H9 (cell line): Measurements from ENCODE around the gene TRIO. TPM values are rescaled to one million over a fixed set of nuclear protein-coding genes. Genes with fewer than 3 reads are reported as not detected.

Experiments
- DNase-seq: peaks from one replicate; pipeline ENCODE4 v3.0.0-alpha.2; 2017
- H2AFZ ChIP-seq: one replicate; pipeline ENCODE4 v1.6.1; 2013; ENCODE audit warnings: mild to moderate bottlenecking, low read length, control low read depth, moderate library complexity
- H2AK5ac ChIP-seq: 2 replicates; pipeline ENCODE4 v1.6.1; 2013; ENCODE audit warnings: low read length, control low read depth, mixed read lengths; ENCODE audit not compliant: insufficient read length
- H2BK120ac ChIP-seq: one replicate; pipeline ENCODE4 v1.6.1; 2013; ENCODE audit warnings: low read depth, mild to moderate bottlenecking, low read length, control low read depth, inconsistent platforms; ENCODE audit not compliant: poor library complexity, severe bottlenecking
- H2BK12ac ChIP-seq: 2 replicates; pipeline ENCODE4 v1.6.1; 2013; ENCODE audit warnings: low read length, control low read depth, mixed read lengths, low read depth; ENCODE audit not compliant: insufficient read length
- H2BK15ac ChIP-seq: 2 replicates; pipeline ENCODE4 v1.6.1; 2013; ENCODE audit warnings: low read depth, low read length, control low read depth
- H2BK20ac ChIP-seq: one replicate; pipeline ENCODE4 v1.6.1; 2013; ENCODE audit warnings: low read depth, mild to moderate bottlenecking, low read length, control low read depth, inconsistent platforms; ENCODE audit not compliant: poor library complexity, severe bottlenecking
- H2BK5ac ChIP-seq: 2 replicates; pipeline ENCODE4 v1.6.1; 2013; ENCODE audit warnings: low read length, control low read depth, mixed read lengths; ENCODE audit not compliant: insufficient read length
- H3K14ac ChIP-seq: 2 replicates; pipeline ENCODE4 v1.6.1; 2013; ENCODE audit warnings: low read length, control low read depth; ENCODE audit not compliant: insufficient read depth
- H3K18ac ChIP-seq: 2 replicates; pipeline ENCODE4 v1.6.1; 2013; ENCODE audit warnings: low read depth, mild to moderate bottlenecking, mixed read lengths, low read length, control low read depth; ENCODE audit not compliant: insufficient read length
- H3K23ac ChIP-seq: 2 replicates; pipeline ENCODE4 v1.6.1; 2013; ENCODE audit warnings: low read length, control low read depth, mixed read lengths, low read depth; ENCODE audit not compliant: insufficient read length
- H3K23me2 ChIP-seq: 2 replicates; pipeline ENCODE4 v1.6.1; 2013; ENCODE audit warnings: low read depth, mild to moderate bottlenecking, mixed read lengths, low read length, control low read depth; ENCODE audit not compliant: insufficient read length, poor library complexity, severe bottlenecking
- H3K27ac ChIP-seq: 2 replicates; pipeline ENCODE4 v1.5.1; 2013; ENCODE audit warnings: low read length, control low read depth, mixed read lengths, low read depth; ENCODE audit not compliant: insufficient read length
- H3K27me3 ChIP-seq: 2 replicates; pipeline ENCODE4 v1.6.1; 2013; ENCODE audit warnings: low read length, control low read depth, inconsistent platforms; ENCODE audit not compliant: insufficient read depth
- H3K4ac ChIP-seq: 2 replicates; pipeline ENCODE4 v1.6.1; 2013; ENCODE audit warnings: low read depth, mild to moderate bottlenecking, control low read depth, inconsistent platforms, low read length, moderate library complexity
- H3K4me1 ChIP-seq: 2 replicates; pipeline ENCODE4 v1.6.1; 2013; ENCODE audit warnings: low read length, control low read depth, inconsistent platforms; ENCODE audit not compliant: insufficient read depth
- H3K4me2 ChIP-seq: 2 replicates; pipeline ENCODE4 v1.6.1; 2013; ENCODE audit warnings: low read length, control low read depth, mixed read lengths; ENCODE audit not compliant: insufficient read length, insufficient read depth
- H3K56ac ChIP-seq: 2 replicates; pipeline ENCODE4 v1.6.1; 2013; ENCODE audit warnings: low read depth, mild to moderate bottlenecking, mixed read lengths, low read length, control low read depth; ENCODE audit not compliant: insufficient read length
- H3K79me1 ChIP-seq: 2 replicates; pipeline ENCODE4 v1.6.1; 2013; ENCODE audit warnings: low read depth, mild to moderate bottlenecking, moderate library complexity, low read length, control low read depth, inconsistent platforms; ENCODE audit not compliant: insufficient read depth, poor library complexity, severe bottlenecking
- H3K79me2 ChIP-seq: 2 replicates; pipeline ENCODE4 v1.6.1; 2013; ENCODE audit warnings: low read length, control low read depth, inconsistent platforms; ENCODE audit not compliant: insufficient read depth
- H3K9ac ChIP-seq: 2 replicates; pipeline ENCODE4 v1.6.1; 2013; ENCODE audit warnings: low read length, control low read depth, mixed read lengths; ENCODE audit not compliant: insufficient read length; ENCODE audit errors: extremely low read depth
- H3K9me3 ChIP-seq: one replicate; pipeline ENCODE4 v1.6.1; 2013; ENCODE audit warnings: low read depth, low read length, inconsistent platforms; ENCODE audit not compliant: control insufficient read depth
- H3T11ph ChIP-seq: one replicate; pipeline ENCODE4 v1.6.1; 2013; ENCODE audit warnings: mild to moderate bottlenecking, low read length, control low read depth, inconsistent platforms
- H4K20me1 ChIP-seq: one replicate; pipeline ENCODE4 v1.6.1; 2013; ENCODE audit not compliant: control insufficient read depth, insufficient read length, insufficient read depth
- H4K5ac ChIP-seq: 2 replicates; pipeline ENCODE4 v1.6.1; 2013; ENCODE audit warnings: low read depth, mild to moderate bottlenecking, mixed read lengths, low read length, control low read depth; ENCODE audit not compliant: insufficient read length
- H4K8ac ChIP-seq: replicated peaks from 2 replicates; pipeline ENCODE4 v1.6.1; 2013; ENCODE audit warnings: low read length, control low read depth, mixed read lengths, low read depth; ENCODE audit not compliant: insufficient read length
- H4K91ac ChIP-seq: 2 replicates; pipeline ENCODE4 v1.6.1; 2013; ENCODE audit warnings: low read depth, mild to moderate bottlenecking, moderate library complexity, mixed read lengths, low read length, control low read depth; ENCODE audit not compliant: insufficient read length
- H3K27ac Mint-ChIP-seq, 3 experiments: 2 replicates in 2 of 3; 3 replicates in 1 of 3; pipeline ENCODE4 v1.8.0; 2020 to 2021; ENCODE audit warnings: mixed read lengths in 3 of 3, mild to moderate bottlenecking in 1 of 3, moderate library complexity in 1 of 3
- H3K27me3 Mint-ChIP-seq: 2 replicates; pipeline ENCODE4 v1.8.0; 2021; ENCODE audit warnings: low read depth, mild to moderate bottlenecking, moderate library complexity, mixed read lengths
- H3K36me3 Mint-ChIP-seq, 3 experiments: 2 replicates in 2 of 3; 3 replicates in 1 of 3; pipeline ENCODE4 v1.8.0; 2020 to 2021; ENCODE audit warnings: low read depth in 3 of 3, mixed read lengths in 3 of 3; ENCODE audit not compliant: insufficient read depth in 1 of 3
- H3K4me1 Mint-ChIP-seq, 2 experiments: 2 replicates each; pipeline ENCODE4 v1.8.0; 2020; ENCODE audit warnings: mixed read lengths in 2 of 2
- H3K4me3 Mint-ChIP-seq, 2 experiments: 2 replicates in 1 of 2; 3 replicates in 1 of 2; pipeline ENCODE4 v1.8.0; 2020 to 2021; ENCODE audit warnings: mild to moderate bottlenecking in 2 of 2, mixed read lengths in 2 of 2, moderate library complexity in 1 of 2
- H3K9me3 Mint-ChIP-seq, 2 experiments: 2 replicates in 1 of 2; 3 replicates in 1 of 2; pipeline ENCODE4 v1.8.0; 2020; ENCODE audit warnings: mild to moderate bottlenecking in 2 of 2, mixed read lengths in 2 of 2, moderate library complexity in 1 of 2
- WGBS: extraction: QIAGEN DNeasy Blood & Tissue Kit; methylation state at CpG from one replicate; pipeline ENCODE4 v1.1.7; 2013; ENCODE audit warnings: missing lambda C conversion rate, low lambda C conversion rate, mixed read lengths; ENCODE audit not compliant: insufficient read length; ENCODE audit errors: extremely low coverage; 5-methylcytosine and 5-hydroxymethylcytosine counted together
- total RNA-seq: library from RNA; stranded (reverse); gene quantifications from 2 replicates; pipeline ENCODE4 v1.2.1, GENCODE V29; 2021
- TF ChIP-seq, protein P1 (sequence below): fragments of 200-600 bp; sonication (generic); conservative IDR thresholded peaks from 3 replicates; pipeline ENCODE4 v1.8.0; 2021; ENCODE audit warnings: antibody characterized with exemption, mild to moderate bottlenecking

TRIO gene
- total RNA-seq, 1 experiment from 2014 or later: 87.8 TPM

DNA sequence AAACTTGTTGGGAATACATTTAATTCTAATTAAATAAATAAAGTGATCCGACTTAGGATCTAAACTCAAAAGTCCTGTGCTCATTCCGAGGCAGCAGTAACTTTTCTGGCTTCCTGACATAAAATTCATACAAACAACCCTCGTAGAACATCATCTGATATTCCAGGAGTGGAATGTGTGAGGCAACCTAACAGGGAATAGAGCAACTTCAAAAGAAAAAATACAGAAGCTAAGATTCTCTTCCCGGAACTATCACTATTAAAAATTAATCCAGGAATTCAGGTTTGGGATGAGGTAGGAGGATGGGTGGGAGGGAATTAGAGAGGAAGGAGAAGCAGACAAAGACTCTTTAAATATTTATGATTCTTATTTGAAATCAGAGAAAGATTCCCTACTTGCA lies 32.9 kb upstream of the TRIO start:
- peaks cover 10% of the 10 kb centered on the region for H3K4me1 ChIP-seq
- no peaks in the 10 kb centered on the region for H3K79me2 ChIP-seq
- H2AFZ ChIP-seq: no peak overlapping the region
- TF ChIP-seq, protein P1, sequence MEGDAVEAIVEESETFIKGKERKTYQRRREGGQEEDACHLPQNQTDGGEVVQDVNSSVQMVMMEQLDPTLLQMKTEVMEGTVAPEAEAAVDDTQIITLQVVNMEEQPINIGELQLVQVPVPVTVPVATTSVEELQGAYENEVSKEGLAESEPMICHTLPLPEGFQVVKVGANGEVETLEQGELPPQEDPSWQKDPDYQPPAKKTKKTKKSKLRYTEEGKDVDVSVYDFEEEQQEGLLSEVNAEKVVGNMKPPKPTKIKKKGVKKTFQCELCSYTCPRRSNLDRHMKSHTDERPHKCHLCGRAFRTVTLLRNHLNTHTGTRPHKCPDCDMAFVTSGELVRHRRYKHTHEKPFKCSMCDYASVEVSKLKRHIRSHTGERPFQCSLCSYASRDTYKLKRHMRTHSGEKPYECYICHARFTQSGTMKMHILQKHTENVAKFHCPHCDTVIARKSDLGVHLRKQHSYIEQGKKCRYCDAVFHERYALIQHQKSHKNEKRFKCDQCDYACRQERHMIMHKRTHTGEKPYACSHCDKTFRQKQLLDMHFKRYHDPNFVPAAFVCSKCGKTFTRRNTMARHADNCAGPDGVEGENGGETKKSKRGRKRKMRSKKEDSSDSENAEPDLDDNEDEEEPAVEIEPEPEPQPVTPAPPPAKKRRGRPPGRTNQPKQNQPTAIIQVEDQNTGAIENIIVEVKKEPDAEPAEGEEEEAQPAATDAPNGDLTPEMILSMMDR: no peak
- no peak overlapping the region for H3K56ac ChIP-seq
- H2AK5ac ChIP-seq: no peak overlapping the region
- no peak overlapping the region for H3K27ac ChIP-seq
- no peaks in the 10 kb centered on the region for H3K79me1 ChIP-seq
- H3K4me3 Mint-ChIP-seq: no peak overlapping the region
- H3K9me3 Mint-ChIP-seq: no peaks in the 10 kb centered on the region; a peak in 1 of 5 replicates
- peaks cover 17% of the 10 kb centered on the region for H3K27me3 Mint-ChIP-seq
- no peak overlapping the region for H2BK12ac ChIP-seq
- H2BK20ac ChIP-seq: no peak overlapping the region
- H3K23me2 ChIP-seq: peaks cover 3% of the 10 kb centered on the region
- H3K23ac ChIP-seq: no peak overlapping the region
- H3K36me3 Mint-ChIP-seq: no peaks in the 10 kb centered on the region
- no CpG with 5 or more reads among the region's 4 CpGs for whole genome bisulfite sequencing
- H3T11ph ChIP-seq: no peak overlapping the region
- H4K5ac ChIP-seq: no peak overlapping the region
- no peak overlapping the region for H3K14ac ChIP-seq
- no peak overlapping the region for H3K27ac Mint-ChIP-seq
- no peak overlapping the region for H4K91ac ChIP-seq
- H2BK5ac ChIP-seq: no peak overlapping the region
- no peak overlapping the region for H2BK120ac ChIP-seq
- H3K18ac ChIP-seq: no peak overlapping the region
- H3K4me1 Mint-ChIP-seq: peaks cover 22 to 33% of the 10 kb centered on the region in 2 experiments
- H3K4ac ChIP-seq: no peak overlapping the region
- H2BK15ac ChIP-seq: no peak overlapping the region
- H4K8ac ChIP-seq: no peak overlapping the region
- no peak overlapping the region for H3K9ac ChIP-seq
- no peak overlapping the region for H3K4me2 ChIP-seq
- H3K27me3 ChIP-seq: peaks cover 4% of the 10 kb centered on the region; the same call in 1 of the 2 replicates
- no peaks in the 10 kb centered on the region for H3K9me3 ChIP-seq
- DNase-seq: no peak
- H4K20me1 ChIP-seq: no peaks in the 10 kb centered on the region
